GM12878 (cell line): ENCODE measurements around the gene DNAH17.

Experiments used
- BCL11A ChIP-seq: IDR thresholded peaks from 2 replicates; pipeline ENCODE4 v1.6.1; 2011; ENCODE audit warnings: low read depth, low read length
- BMI1 ChIP-seq: fragments of 450-650 bp; IDR thresholded peaks from 2 replicates; pipeline ENCODE4 v1.6.1; 2016; ENCODE audit warnings: mild to moderate bottlenecking, moderate library complexity, borderline replicate concordance
- EZH2 ChIP-seq: IDR thresholded peaks from 2 replicates; pipeline ENCODE4 v1.6.1; 2012; ENCODE audit warnings: low read depth, mild to moderate bottlenecking, control low read depth, inconsistent platforms, low read length, borderline replicate concordance; ENCODE audit not compliant: control insufficient read depth
- JUND ChIP-seq: IDR thresholded peaks from 2 replicates; pipeline ENCODE4 v1.6.1; 2012; ENCODE audit warnings: low read depth, mild to moderate bottlenecking, low read length, improper control_type of control experiment, moderate library complexity
- POLR2A ChIP-seq: IDR thresholded peaks from 2 replicates; pipeline ENCODE4 v1.6.1; 2011; ENCODE audit warnings: low read depth, mild to moderate bottlenecking, low read length
- PRDM15 ChIP-seq: fragments of 450-650 bp; formaldehyde crosslinking; IDR thresholded peaks from 2 replicates; pipeline ENCODE4 v1.4.0; 2020; ENCODE audit warnings: mild to moderate bottlenecking, moderate library complexity
- SUZ12 ChIP-seq: fragments of 200-600 bp; sonication (generic); IDR thresholded peaks from one replicate; pipeline ENCODE4 v1.6.1; 2018; ENCODE audit warnings: antibody characterized with exemption, mild to moderate bottlenecking; ENCODE audit not compliant: unreplicated experiment
- ZNF384 ChIP-seq: IDR thresholded peaks from 2 replicates; pipeline ENCODE4 v1.6.1; 2012; ENCODE audit warnings: low read depth, mild to moderate bottlenecking, low read length, improper control_type of control experiment, borderline replicate concordance

DNA sequence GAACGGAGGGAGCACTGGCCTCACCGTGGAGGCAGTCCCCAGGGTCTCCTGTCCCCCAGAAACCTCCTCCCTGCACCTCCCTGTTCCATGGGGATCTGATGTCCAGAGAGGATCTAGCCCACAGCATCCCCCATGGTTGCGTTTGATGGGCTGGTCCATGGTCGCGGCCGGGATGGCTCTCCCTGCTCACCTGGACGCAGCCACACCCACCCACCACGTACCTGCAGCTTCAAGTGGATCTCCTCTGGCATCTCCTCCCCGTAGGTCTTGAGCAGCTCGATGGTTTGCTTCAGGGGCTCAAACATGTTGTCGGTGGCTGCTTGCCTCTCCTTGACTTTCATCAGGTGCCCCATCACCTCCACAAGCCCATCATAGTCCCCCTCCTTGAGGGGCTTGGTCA lies 47.9 kb downstream of the DNAH17 start:
- TF ChIP-seq SUZ12: no peak
- no peak for TF ChIP-seq EZH2
- no peak for TF ChIP-seq ZNF384
- no peak for TF ChIP-seq POLR2A
- TF ChIP-seq BCL11A: no peak
- no peak for TF ChIP-seq JUND
- no peak for TF ChIP-seq BMI1
- TF ChIP-seq PRDM15 (CRISPR knock-in tag): no peak
